ENCODE data around the gene ANO6. TPM values are rescaled to one million over a fixed set of nuclear protein-coding genes. Genes with fewer than 3 reads are reported as not detected.
A peak's percentile ranks its signal among the peaks of the same experiment; 100 is the strongest.
"Not testable (repeated sequence)": the region's sequence is repeated elsewhere in the genome, so short reads cannot be mapped to it uniquely, and the experiment has no call there.

ANO6 gene
- 10 to 100 TPM; 31.8 to 43.5 (median 34.1) TPM for total RNA-seq

- Histone ChIP-seq H3K36me3 (no peaks in the 10 kb centered on the region), H3K4me3 (peak within 1 kb of the TSS; percentile 98), H3K27me3 (no peaks in the 10 kb centered on the region), H3K4me1 (peaks cover 38% of the 10 kb centered on the region), H3K27ac (peak within 1 kb of the TSS; percentile 97), H3K9me3 (no peaks in the 10 kb centered on the region)
- WGBS: under 1% methylated on average over 34 of the region's 62 CpGs
- peak; percentile 93 to 95 for DNase-seq (ENCODE audit: low spot score in 2 of 2)
- TF ChIP-seq POLR2A (IDR thresholded peaks at IDR 0.05) (peak in 1 of 2 donors; percentile 53), CTCF (IDR thresholded peaks at IDR 0.05) (no peak), POLR2AphosphoS5 (IDR thresholded peaks at IDR 0.05) (peak; percentile 35 to 65 (median 60)), EP300 (IDR thresholded peaks at IDR 0.05) (no peak)
Measured at GRCh38 chr12:45215419-45216229, at the start of gene ANO6. Gene ANO6, plus strand, starts transcription at chr12:45216095. Its CDS starts 227 bp downstream, at chr12:45216322.

GRCh38 chr12:45168976-45169375, 46.9 kb upstream of the ANO6 start:
- Histone ChIP-seq H3K27me3 (no peaks in the 10 kb centered on the region), H3K36me3 (no peaks in the 10 kb centered on the region), H3K4me1 (peaks cover 9% of the 10 kb centered on the region), H3K27ac (no peak overlapping the region), H3K4me3 (no peak overlapping the region), H3K9me3 (no peaks in the 10 kb centered on the region)
- DNase-seq (ENCODE audit: low spot score in 2 of 2): no peak
- WGBS: 94% methylated on average over 2 of the region's 2 CpGs
- TF ChIP-seq CTCF (IDR thresholded peaks at IDR 0.05) (no peak), EP300 (IDR thresholded peaks at IDR 0.05) (no peak), POLR2AphosphoS5 (IDR thresholded peaks at IDR 0.05) (no peak), POLR2A (IDR thresholded peaks at IDR 0.05) (no peak)

GRCh38 chr12:45170456-45171042, 45.3 kb upstream of the ANO6 start:
- H3K27ac ChIP-seq: no peak overlapping the region
- 53% methylated on average over 3 of the region's 3 CpGs for WGBS
- no peaks in the 10 kb centered on the region for H3K36me3 ChIP-seq
- H3K9me3 ChIP-seq: no peaks in the 10 kb centered on the region
- no peaks in the 10 kb centered on the region for H3K27me3 ChIP-seq
- peak in 1 of 2 donors; percentile 74 for DNase-seq (ENCODE audit: low spot score in 2 of 2)
- TF ChIP-seq EP300 (IDR thresholded peaks at IDR 0.05): no peak
- no peak for TF ChIP-seq POLR2A (IDR thresholded peaks at IDR 0.05)
- TF ChIP-seq POLR2AphosphoS5 (IDR thresholded peaks at IDR 0.05): no peak
- TF ChIP-seq CTCF (IDR thresholded peaks at IDR 0.05): peak; percentile 58 to 82
- H3K4me1 ChIP-seq: peaks cover 3% of the 10 kb centered on the region
- no peak overlapping the region for H3K4me3 ChIP-seq

- H3K4me3 ChIP-seq; H3K27ac ChIP-seq; DNase-seq (ENCODE audit: low spot score in 2 of 2); H3K36me3 ChIP-seq; H3K4me1 ChIP-seq; H3K9me3 ChIP-seq; H3K27me3 ChIP-seq: not testable (repeated sequence)
- WGBS: 92% methylated on average over 10 of the region's 10 CpGs
Measured at GRCh38 chr12:45173293-45173692, 42.6 kb upstream of the ANO6 start.

GRCh38 chr12:45174595-45174994, 41.3 kb upstream of the ANO6 start:
- TF ChIP-seq POLR2AphosphoS5 (IDR thresholded peaks at IDR 0.05) (no peak), CTCF (IDR thresholded peaks at IDR 0.05) (no peak), EP300 (IDR thresholded peaks at IDR 0.05) (no peak), POLR2A (IDR thresholded peaks at IDR 0.05) (no peak)
- 99% methylated on average over 12 of the region's 14 CpGs for WGBS
- no peaks in the 10 kb centered on the region for H3K36me3 ChIP-seq
- no peak for DNase-seq (ENCODE audit: low spot score in 2 of 2)
- no peak overlapping the region for H3K4me3 ChIP-seq
- H3K27me3 ChIP-seq: no peaks in the 10 kb centered on the region
- no peak overlapping the region for H3K27ac ChIP-seq
- peaks cover 10% of the 10 kb centered on the region for H3K9me3 ChIP-seq
- H3K4me1 ChIP-seq: no peaks in the 10 kb centered on the region
